Lower leg skin (tissue), 4 donors: ENCODE measurements around the gene ADGRA3. TPM values are rescaled to one million over a fixed set of nuclear protein-coding genes. Genes with fewer than 3 reads are reported as not detected.
A peak's percentile ranks its signal among the peaks of the same experiment; 100 is the strongest.

Source experiments
- DNase-seq, 2 donors: peaks; one replicate each; pipeline ENCODE4 v3.0.0-alpha.2; 2019; ENCODE audit warnings: low spot score in 2 of 2
- H3K4me3 ChIP-seq: fragments of 200-600 bp; sonication (generic); 2 replicates; pipeline ENCODE4 v1.5.1; 2017; ENCODE audit warnings: mild to moderate bottlenecking, low read depth; ENCODE audit not compliant: poor library complexity, severe bottlenecking
- POLR2A ChIP-seq, 2 donors: fragments of 450-650 bp; IDR thresholded peaks; one replicate each; pipeline ENCODE4 v1.6.1; 2016 to 2017; ENCODE audit warnings: antibody characterized with exemption in 2 of 2, mild to moderate bottlenecking in 1 of 2, moderate library complexity in 1 of 2
- WGBS, 2 donors: methylation state at CpG; one replicate each; pipeline ENCODE4 v1.1.5; 2018; 5-methylcytosine and 5-hydroxymethylcytosine counted together
- intact Hi-C: fragments of 100-400 bp; cut with DNase I; formaldehyde crosslinking; loops from one replicate; pipeline ENCODE4 v1.15.0; 2023; ENCODE audit warnings: low total_unique reads
- total RNA-seq, 4 donors: library from RNA; depleted of rRNA; stranded (reverse); fragments of >200 nt; gene quantifications; one replicate each; pipeline ENCODE4 v1.1.0, GENCODE V29; 2016
- TF ChIP-seq, protein P1 (sequence below), 3 donors: fragments of 450-650 bp; IDR thresholded peaks; one replicate each; pipeline ENCODE4 v1.5.1; 2016; ENCODE audit warnings: antibody characterized with exemption in 3 of 3, mild to moderate bottlenecking in 3 of 3, moderate library complexity in 2 of 3

Gene ADGRA3
- total RNA-seq = 10 to 100 TPM in 3 of 4 donors, 1 to 10 TPM in 1; 8.4 to 14.9 (median 12.6) TPM

GRCh38 chr4:22515888-22516541, at the start of gene ADGRA3:
Gene ADGRA3 (minus strand): TSS chr4:22516066. CDS start chr4:22515784, 282 bp downstream.
- intact Hi-C loops = no loop called here
- peak; percentile 30 to 89 for DNase-seq
- 1% methylated on average over 45 to 68 of the region's 74 CpGs for WGBS, 2 donors
- TF ChIP-seq, protein P1, sequence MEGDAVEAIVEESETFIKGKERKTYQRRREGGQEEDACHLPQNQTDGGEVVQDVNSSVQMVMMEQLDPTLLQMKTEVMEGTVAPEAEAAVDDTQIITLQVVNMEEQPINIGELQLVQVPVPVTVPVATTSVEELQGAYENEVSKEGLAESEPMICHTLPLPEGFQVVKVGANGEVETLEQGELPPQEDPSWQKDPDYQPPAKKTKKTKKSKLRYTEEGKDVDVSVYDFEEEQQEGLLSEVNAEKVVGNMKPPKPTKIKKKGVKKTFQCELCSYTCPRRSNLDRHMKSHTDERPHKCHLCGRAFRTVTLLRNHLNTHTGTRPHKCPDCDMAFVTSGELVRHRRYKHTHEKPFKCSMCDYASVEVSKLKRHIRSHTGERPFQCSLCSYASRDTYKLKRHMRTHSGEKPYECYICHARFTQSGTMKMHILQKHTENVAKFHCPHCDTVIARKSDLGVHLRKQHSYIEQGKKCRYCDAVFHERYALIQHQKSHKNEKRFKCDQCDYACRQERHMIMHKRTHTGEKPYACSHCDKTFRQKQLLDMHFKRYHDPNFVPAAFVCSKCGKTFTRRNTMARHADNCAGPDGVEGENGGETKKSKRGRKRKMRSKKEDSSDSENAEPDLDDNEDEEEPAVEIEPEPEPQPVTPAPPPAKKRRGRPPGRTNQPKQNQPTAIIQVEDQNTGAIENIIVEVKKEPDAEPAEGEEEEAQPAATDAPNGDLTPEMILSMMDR (IDR thresholded peaks at IDR 0.05) = no peak
- TF ChIP-seq POLR2A (IDR thresholded peaks at IDR 0.05) = no peak
- H3K4me3 ChIP-seq = peak within 1 kb of the TSS; percentile 45

GRCh38 chr4:22556495-22556894, 40.6 kb upstream of the ADGRA3 start:
- intact Hi-C loops = no loop called here
- no peak for DNase-seq
- no peak for TF ChIP-seq POLR2A (IDR thresholded peaks at IDR 0.05)
- TF ChIP-seq, protein P1 (IDR thresholded peaks at IDR 0.05) = no peak
- no peak overlapping the region for H3K4me3 ChIP-seq

GRCh38 chr4:22554670-22555069, 38.8 kb upstream of the ADGRA3 start:
- no peak overlapping the region for H3K4me3 ChIP-seq
- intact Hi-C loops = no loop called here
- WGBS, 2 donors = 72 to 82% methylated on average over 2 of the region's 2 CpGs
- no peak for TF ChIP-seq POLR2A (IDR thresholded peaks at IDR 0.05)
- TF ChIP-seq, protein P1 (IDR thresholded peaks at IDR 0.05) = no peak
- DNase-seq = no peak

DNA sequence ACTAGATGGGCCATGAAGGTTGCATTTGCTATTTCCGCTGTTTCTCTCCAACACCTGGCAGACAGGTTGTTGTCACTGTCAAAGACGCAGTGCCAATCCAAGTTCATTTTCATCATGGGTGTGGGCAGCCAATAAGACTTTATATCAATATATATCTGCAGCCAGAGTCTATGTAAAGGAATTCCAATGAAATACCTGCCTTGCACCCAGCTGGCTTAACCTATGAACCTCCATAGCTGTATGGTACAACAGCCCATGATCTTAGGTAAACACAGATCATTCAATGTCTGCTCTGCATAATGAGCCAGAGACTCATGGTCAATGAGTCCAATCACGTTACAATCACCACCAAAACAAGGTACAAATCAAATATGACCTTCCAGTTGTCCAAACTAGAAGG, 37.7 kb upstream of the ADGRA3 start:
- TF ChIP-seq POLR2A (IDR thresholded peaks at IDR 0.05) = no peak
- DNase-seq = no peak
- intact Hi-C loops = no loop called here
- H3K4me3 ChIP-seq = no peak overlapping the region
- 80 to 86% methylated on average over 3 of the region's 3 CpGs for WGBS, 2 donors

DNA sequence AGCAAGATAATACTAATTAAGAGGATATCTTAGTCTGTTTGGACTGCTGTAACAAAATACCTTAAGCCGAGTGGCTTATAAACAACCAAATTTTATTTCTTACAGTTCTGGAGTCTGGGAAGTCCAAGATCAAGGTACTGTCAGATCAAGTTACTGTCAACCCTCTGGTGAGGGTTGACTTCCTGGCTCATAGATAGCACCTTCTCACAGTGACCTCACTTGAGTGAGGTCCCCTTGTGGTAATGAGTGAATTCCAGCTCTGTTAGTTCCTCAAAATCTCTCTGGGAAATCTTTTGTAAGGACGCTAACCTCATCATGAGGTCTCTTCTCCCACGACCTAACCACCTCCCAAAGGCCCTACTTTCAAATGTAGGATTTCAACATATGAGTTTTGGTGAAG, 36.9 kb upstream of the ADGRA3 start:
- H3K4me3 ChIP-seq = no peak overlapping the region
- DNase-seq = no peak
- TF ChIP-seq, protein P1 (IDR thresholded peaks at IDR 0.05) = no peak
- no peak for TF ChIP-seq POLR2A (IDR thresholded peaks at IDR 0.05)
- WGBS, 2 donors = 64 to 79% methylated on average over 3 of the region's 3 CpGs
- intact Hi-C loops = no loop called here

- DNase-seq = no peak
- H3K4me3 ChIP-seq = no peak overlapping the region
- intact Hi-C loops = no loop called here
- 56 to 61% methylated on average over 1 of the region's 1 CpG for WGBS, 2 donors
- no peak for TF ChIP-seq POLR2A (IDR thresholded peaks at IDR 0.05)
- TF ChIP-seq, protein P1 (IDR thresholded peaks at IDR 0.05) = no peak
Measured at GRCh38 chr4:22551550-22551949, 35.7 kb upstream of the ADGRA3 start.
